GM12878 (cell line): ENCODE data around the gene ATL2. TPM values are rescaled to one million over a fixed set of nuclear protein-coding genes. Genes with fewer than 3 reads are reported as not detected.
A peak's percentile ranks its signal among the peaks of the same experiment; 100 is the strongest.

Experiments used
- CUX1 ChIP-seq: IDR thresholded peaks from 2 replicates; pipeline ENCODE4 v1.6.1; 2012; ENCODE audit warnings: improper control_type of control experiment, low read depth, low read length; ENCODE audit not compliant: insufficient replicate concordance
- EGR1 ChIP-seq, 2 experiments: IDR thresholded peaks; 1 replicate in 1 of 2; 2 replicates in 1 of 2; pipeline ENCODE4 v1.6.1; 2011 to 2012; ENCODE audit warnings: low read depth in 2 of 2, low read length in 2 of 2, borderline replicate concordance in 1 of 2, mild to moderate bottlenecking in 1 of 2, moderate library complexity in 1 of 2
- ESRRA ChIP-seq: IDR thresholded peaks from 2 replicates; pipeline ENCODE4 v1.6.1; 2012; ENCODE audit warnings: mild to moderate bottlenecking, low read length, improper control_type of control experiment
- FOS ChIP-seq: IDR thresholded peaks from 3 replicates; pipeline ENCODE4 v1.6.1; 2011; ENCODE audit warnings: borderline replicate concordance; ENCODE audit not compliant: insufficient read length; ENCODE audit errors: extremely low read depth
- HDAC2 ChIP-seq: fragments of 200-600 bp; sonication (generic); IDR thresholded peaks from 2 replicates; pipeline ENCODE4 v1.6.1; 2017
- IKZF1 ChIP-seq: fragments of 450-650 bp; conservative IDR thresholded peaks from 2 replicates; pipeline ENCODE4 v1.6.1; 2017; ENCODE audit warnings: antibody characterized with exemption, mild to moderate bottlenecking
- KAT2A ChIP-seq: conservative IDR thresholded peaks from 2 replicates; pipeline ENCODE4 v1.6.1; 2011; ENCODE audit warnings: low read depth, low read length; ENCODE audit not compliant: control insufficient read depth
- MLLT1 ChIP-seq: fragments of 450-650 bp; IDR thresholded peaks from 2 replicates; pipeline ENCODE4 v1.6.1; 2016; ENCODE audit warnings: mild to moderate bottlenecking
- NFYA ChIP-seq: IDR thresholded peaks from 2 replicates; pipeline ENCODE4 v1.6.1; 2011; ENCODE audit warnings: low read depth, mild to moderate bottlenecking, low read length, improper control_type of control experiment, borderline replicate concordance
- POLR2A ChIP-seq: IDR thresholded peaks from 2 replicates; pipeline ENCODE4 v1.6.1; 2011; ENCODE audit warnings: low read depth, mild to moderate bottlenecking, low read length
- RELA ChIP-seq: fragments of 450-650 bp; IDR thresholded peaks from 2 replicates; pipeline ENCODE4 v1.8.0; 2014; ENCODE audit warnings: borderline replicate concordance; ENCODE audit not compliant: partially characterized antibody
- SIN3A ChIP-seq: IDR thresholded peaks from 2 replicates; pipeline ENCODE4 v1.6.1; 2012; ENCODE audit warnings: low read depth, low read length, improper control_type of control experiment
- SP1 ChIP-seq: IDR thresholded peaks from one replicate; pipeline ENCODE4 v1.6.1; 2011; ENCODE audit warnings: low read depth, low read length
- SREBF1 ChIP-seq: IDR thresholded peaks from 2 replicates; pipeline ENCODE4 v1.6.1; 2012; ENCODE audit warnings: mild to moderate bottlenecking, low read length
- STAT1 ChIP-seq: fragments of 450-650 bp; conservative IDR thresholded peaks from 2 replicates; pipeline ENCODE4 v1.6.1; 2014; ENCODE audit warnings: antibody characterized with exemption, mild to moderate bottlenecking
- TAF1 ChIP-seq: IDR thresholded peaks from 2 replicates; pipeline ENCODE4 v1.6.1; 2011; ENCODE audit warnings: mild to moderate bottlenecking, low read depth, low read length, borderline replicate concordance
- ZSCAN29 ChIP-seq: fragments of 450-650 bp; IDR thresholded peaks from 2 replicates; pipeline ENCODE4 v1.6.1; 2017; ENCODE audit warnings: mild to moderate bottlenecking, moderate library complexity
- polyA plus RNA-seq, 11 experiments: library from polyadenylated mRNA; depleted of rRNA in 4 of 11; unstranded in 6 of 11; stranded (reverse) in 5 of 11; fragments of >200 nt; fragmentation: Nextera tagmentation in 4 of 11; fragmentation: Illumina TruSeq in 1 of 11; extraction: Ambion mirVana in 4 of 11; extraction: Trizol in 1 of 11; gene quantifications; 1 replicate in 1 of 11; 2 replicates in 10 of 11; pipeline versions ENCODE4 v1.2.1 to v1.2.3, GENCODE V29; 2011 to 2016; ENCODE audit warnings: inconsistent platforms in 2 of 11, missing spikeins in 2 of 11, low read depth in 1 of 11
- total RNA-seq, 4 experiments: library from RNA; depleted of rRNA in 3 of 4; stranded (reverse); fragments of >200 nt in 3 of 4; fragmentation: Illumina TruSeq in 1 of 4; extraction: Trizol in 1 of 4; gene quantifications; 2 replicates each; pipeline versions ENCODE4 v1.2.1 to v1.2.3, GENCODE V29; 2013 to 2021
- TF ChIP-seq, protein P1 (sequence below): fragments of 450-650 bp; IDR thresholded peaks from 2 replicates; pipeline ENCODE4 v1.6.1; 2017; ENCODE audit warnings: low read depth, mild to moderate bottlenecking, moderate library complexity
- TF ChIP-seq, protein P2 (sequence below): IDR thresholded peaks from 2 replicates; pipeline ENCODE4 v1.6.1; 2012; ENCODE audit warnings: low read depth, low read length, improper control_type of control experiment
- TF ChIP-seq, protein P3 (sequence below): IDR thresholded peaks from 2 replicates; pipeline ENCODE4 v1.6.1; 2011; ENCODE audit warnings: borderline replicate concordance, low read depth, mild to moderate bottlenecking, moderate library complexity, mixed read lengths, low read length; ENCODE audit not compliant: insufficient read depth; ENCODE audit errors: extremely low read length

The ATL2 gene
- total and polyA plus RNA-seq, 10 of the 15 experiments (the other 5 are each of a cell fraction or from before 2014, with no cell fraction given) = 8.6 to 51.5 (median 41.8) TPM

DNA sequence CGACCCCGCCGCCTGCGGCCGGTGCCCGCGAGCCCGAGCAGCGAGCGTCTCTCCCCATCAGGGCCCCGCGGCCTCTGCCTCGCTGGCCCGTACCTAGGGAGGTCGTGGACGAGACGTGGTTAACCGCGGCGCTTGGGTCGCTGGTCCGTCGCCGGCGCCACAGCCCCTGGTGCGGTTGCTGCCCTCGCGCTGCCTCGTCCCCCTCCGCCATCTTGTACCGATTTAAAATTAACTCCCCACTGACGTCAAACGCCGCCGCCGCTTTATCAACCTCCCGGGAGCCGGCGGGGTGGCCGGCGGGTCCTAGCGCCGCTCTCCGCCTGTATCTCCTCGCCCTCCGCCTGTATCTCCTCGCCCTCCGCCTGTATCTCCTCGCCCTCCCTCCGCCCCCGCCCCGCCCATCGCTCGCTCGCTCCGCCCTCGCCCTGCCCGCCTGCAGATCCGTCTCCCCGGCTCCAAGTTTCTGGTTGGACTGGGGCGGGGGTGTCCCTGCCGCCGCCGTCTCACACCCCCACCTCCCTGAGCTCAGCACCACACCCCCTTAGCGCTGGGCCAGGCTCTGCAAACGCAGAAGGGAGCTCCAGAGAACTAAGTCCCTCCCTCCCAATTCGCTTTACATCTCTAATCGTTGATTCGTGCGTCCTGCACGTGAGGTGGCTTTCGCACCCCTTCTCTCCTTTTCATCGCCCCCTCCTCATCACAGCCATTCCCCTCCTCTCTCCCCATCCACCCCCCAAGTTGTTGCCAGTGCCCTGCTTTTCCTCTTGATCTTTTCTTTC, at the start of gene ATL2 (continued):
- TF ChIP-seq, protein P1, sequence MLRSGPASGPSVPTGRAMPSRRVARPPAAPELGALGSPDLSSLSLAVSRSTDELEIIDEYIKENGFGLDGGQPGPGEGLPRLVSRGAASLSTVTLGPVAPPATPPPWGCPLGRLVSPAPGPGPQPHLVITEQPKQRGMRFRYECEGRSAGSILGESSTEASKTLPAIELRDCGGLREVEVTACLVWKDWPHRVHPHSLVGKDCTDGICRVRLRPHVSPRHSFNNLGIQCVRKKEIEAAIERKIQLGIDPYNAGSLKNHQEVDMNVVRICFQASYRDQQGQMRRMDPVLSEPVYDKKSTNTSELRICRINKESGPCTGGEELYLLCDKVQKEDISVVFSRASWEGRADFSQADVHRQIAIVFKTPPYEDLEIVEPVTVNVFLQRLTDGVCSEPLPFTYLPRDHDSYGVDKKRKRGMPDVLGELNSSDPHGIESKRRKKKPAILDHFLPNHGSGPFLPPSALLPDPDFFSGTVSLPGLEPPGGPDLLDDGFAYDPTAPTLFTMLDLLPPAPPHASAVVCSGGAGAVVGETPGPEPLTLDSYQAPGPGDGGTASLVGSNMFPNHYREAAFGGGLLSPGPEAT = peak; percentile 94
- no peak for TF ChIP-seq KAT2A
- no peak for TF ChIP-seq FOS
- peak; percentile 86 for TF ChIP-seq POLR2A
- peak; percentile 78; the same call in 1 of the 2 replicates for TF ChIP-seq TAF1
- no peak for TF ChIP-seq CUX1
- TF ChIP-seq, protein P2, sequence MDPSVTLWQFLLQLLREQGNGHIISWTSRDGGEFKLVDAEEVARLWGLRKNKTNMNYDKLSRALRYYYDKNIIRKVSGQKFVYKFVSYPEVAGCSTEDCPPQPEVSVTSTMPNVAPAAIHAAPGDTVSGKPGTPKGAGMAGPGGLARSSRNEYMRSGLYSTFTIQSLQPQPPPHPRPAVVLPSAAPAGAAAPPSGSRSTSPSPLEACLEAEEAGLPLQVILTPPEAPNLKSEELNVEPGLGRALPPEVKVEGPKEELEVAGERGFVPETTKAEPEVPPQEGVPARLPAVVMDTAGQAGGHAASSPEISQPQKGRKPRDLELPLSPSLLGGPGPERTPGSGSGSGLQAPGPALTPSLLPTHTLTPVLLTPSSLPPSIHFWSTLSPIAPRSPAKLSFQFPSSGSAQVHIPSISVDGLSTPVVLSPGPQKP = no peak
- peak; percentile 2; the same call in 1 of the 2 replicates for TF ChIP-seq ZSCAN29
- TF ChIP-seq HDAC2 = no peak
- no peak for TF ChIP-seq ESRRA
- TF ChIP-seq SREBF1 = no peak
- TF ChIP-seq STAT1 = peak; percentile 52; the same call in 1 of the 2 replicates
- peak; percentile 91 for TF ChIP-seq MLLT1
- peak in 1 of 2 experiments; percentile 65; a peak in 2 of 3 replicates for TF ChIP-seq EGR1 (IDR thresholded peaks at IDR 0.05; ENCODE audit: borderline replicate concordance in 1 of 2, low read depth in 2 of 2, low read length in 2 of 2)
- TF ChIP-seq SP1 = peak; percentile 80
- TF ChIP-seq SIN3A = peak; percentile 36; the same call in 1 of the 2 replicates
- no peak for TF ChIP-seq RELA
- TF ChIP-seq IKZF1 = peak; percentile 76
- TF ChIP-seq, protein P3, sequence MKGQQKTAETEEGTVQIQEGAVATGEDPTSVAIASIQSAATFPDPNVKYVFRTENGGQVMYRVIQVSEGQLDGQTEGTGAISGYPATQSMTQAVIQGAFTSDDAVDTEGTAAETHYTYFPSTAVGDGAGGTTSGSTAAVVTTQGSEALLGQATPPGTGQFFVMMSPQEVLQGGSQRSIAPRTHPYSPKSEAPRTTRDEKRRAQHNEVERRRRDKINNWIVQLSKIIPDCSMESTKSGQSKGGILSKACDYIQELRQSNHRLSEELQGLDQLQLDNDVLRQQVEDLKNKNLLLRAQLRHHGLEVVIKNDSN = peak; percentile 45
- TF ChIP-seq NFYA = no peak
